Caco-2 (cell line): ENCODE data around the gene SCN3B. TPM values are rescaled to one million over a fixed set of nuclear protein-coding genes. Genes with fewer than 3 reads are reported as not detected.

Experiments
- BruUV-seq: library from RNA; stranded (reverse); fragments of 400-500 nt; replicated peaks from 2 replicates; lab custom pipeline; 2021; lab: Mats Ljungman, UMichigan
- CTCF ChIA-PET: fragments of 300-600 bp; sonication (Branson Sonifier 250); formaldehyde crosslinking; loops from one replicate; lab custom pipeline; 2022; ENCODE audit warnings: antibody characterized with exemption; lab: Charles Lee
- POLR2A ChIA-PET: fragments of 300-600 bp; sonication (Branson Sonifier 250); formaldehyde crosslinking; loops from one replicate; lab custom pipeline; 2022; ENCODE audit warnings: antibody characterized with exemption; lab: Charles Lee
- DNase-seq, 2 experiments: peaks; one replicate each; pipeline versions ENCODE4 v3.0.0 to v3.0.0-alpha.2; 2020 to 2022
- H3K27me3 ChIP-seq: replicated peaks from 2 replicates; pipeline ENCODE4 v1.6.0; 2011; ENCODE audit warnings: low read length; ENCODE audit not compliant: control insufficient read depth, insufficient read depth
- H3K36me3 ChIP-seq: 2 replicates; pipeline ENCODE4 v1.5.1; 2011; ENCODE audit warnings: low read length; ENCODE audit not compliant: control insufficient read depth, insufficient read depth
- H3K4me1 ChIP-seq: fragments of 250-450 bp; sonication (Bioruptor Pico); 2 replicates; pipeline ENCODE4 v1.5.1; 2020; ENCODE audit warnings: mild to moderate bottlenecking
- H3K4me3 ChIP-seq: 2 replicates; pipeline ENCODE4 v1.5.1; 2011; ENCODE audit warnings: low read depth, mild to moderate bottlenecking, control low read depth, low read length
- H3K9me3 ChIP-seq: fragments of 250-450 bp; sonication (Bioruptor Pico); 2 replicates; pipeline ENCODE4 v1.5.1; 2020; ENCODE audit warnings: mild to moderate bottlenecking, moderate library complexity
- H3K27ac Mint-ChIP-seq: one replicate; pipeline ENCODE4 v1.8.0; 2022; ENCODE audit warnings: mixed read lengths; ENCODE audit not compliant: unreplicated experiment
- H3K27me3 Mint-ChIP-seq: one replicate; pipeline ENCODE4 v1.8.0; 2022; ENCODE audit warnings: mixed read lengths; ENCODE audit not compliant: insufficient read depth, unreplicated experiment
- H3K36me3 Mint-ChIP-seq: one replicate; pipeline ENCODE4 v1.8.0; 2022; ENCODE audit warnings: mild to moderate bottlenecking, mixed read lengths; ENCODE audit not compliant: insufficient read depth, unreplicated experiment
- H3K4me1 Mint-ChIP-seq: one replicate; pipeline ENCODE4 v1.8.0; 2022; ENCODE audit warnings: low read depth, mixed read lengths; ENCODE audit not compliant: unreplicated experiment
- H3K4me3 Mint-ChIP-seq: one replicate; pipeline ENCODE4 v1.8.0; 2022; ENCODE audit warnings: mild to moderate bottlenecking, moderate library complexity, mixed read lengths; ENCODE audit not compliant: unreplicated experiment
- H3K9me3 Mint-ChIP-seq: one replicate; pipeline ENCODE4 v1.8.0; 2022; ENCODE audit warnings: mixed read lengths; ENCODE audit not compliant: unreplicated experiment
- intact Hi-C: fragments of 100-400 bp; cut with micrococcal nuclease; formaldehyde crosslinking; loops from one replicate; pipeline ENCODE4 v1.10.0; 2022; ENCODE audit not compliant: unreplicated experiment
- total RNA-seq: library from RNA; stranded (reverse); gene quantifications from 2 replicates; pipeline ENCODE4 v1.2.3, GENCODE V29; 2022
- TF ChIP-seq, protein P1 (sequence below), 2 experiments: fragments of 200-600 bp in 1 of 2; IDR thresholded peaks; 1 replicate in 1 of 2; 2 replicates in 1 of 2; pipeline versions ENCODE4 v1.5.1 to v1.8.0; 2011 to 2022; ENCODE audit warnings: antibody characterized with exemption in 1 of 2, control low read depth in 1 of 2, inconsistent platforms in 1 of 2, low read depth in 1 of 2, low read length in 1 of 2, mild to moderate bottlenecking in 1 of 2, moderate library complexity in 1 of 2; ENCODE audit not compliant: insufficient read depth in 1 of 2, severe bottlenecking in 1 of 2, unreplicated experiment in 1 of 2

Gene SCN3B
- total RNA-seq, 1 experiment from 2014 or later: 0.82 TPM

DNA sequence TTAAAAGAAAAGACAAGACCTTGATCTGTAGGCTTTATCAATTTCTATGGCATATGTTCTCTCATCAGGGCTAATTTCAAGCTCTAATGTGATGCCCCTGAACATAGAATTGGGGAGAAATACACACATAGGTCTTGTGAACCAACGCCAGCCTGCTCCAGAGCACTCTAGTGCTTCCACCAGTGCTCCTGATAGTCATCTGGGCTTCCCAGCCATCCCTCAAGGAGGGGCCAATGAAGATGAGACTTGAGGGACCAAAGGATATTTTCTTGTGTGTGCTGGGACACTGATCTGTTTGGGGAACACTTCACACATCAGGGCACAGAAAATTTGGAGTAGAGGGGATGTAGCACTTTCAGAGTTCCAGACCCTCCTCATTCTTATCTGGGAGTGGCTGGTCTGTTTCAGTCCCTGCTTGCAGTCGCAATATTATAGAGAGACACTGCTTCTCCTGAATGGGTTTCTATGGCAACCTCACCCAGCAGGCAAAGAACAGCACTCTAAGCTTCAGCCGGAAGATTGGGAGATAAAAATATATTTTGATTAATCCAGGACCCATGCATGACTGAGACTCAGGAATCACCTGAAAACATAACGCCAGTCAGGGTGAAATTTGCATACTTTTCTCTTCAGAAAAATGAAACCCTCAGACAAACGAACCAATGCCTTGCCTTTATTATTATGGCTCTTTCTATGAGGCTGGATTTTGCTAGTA lies 28.4 kb upstream of the SCN3B start:
- no peak overlapping the region for H3K27ac Mint-ChIP-seq
- POLR2A ChIA-PET: no interaction called here
- TF ChIP-seq, protein P1, sequence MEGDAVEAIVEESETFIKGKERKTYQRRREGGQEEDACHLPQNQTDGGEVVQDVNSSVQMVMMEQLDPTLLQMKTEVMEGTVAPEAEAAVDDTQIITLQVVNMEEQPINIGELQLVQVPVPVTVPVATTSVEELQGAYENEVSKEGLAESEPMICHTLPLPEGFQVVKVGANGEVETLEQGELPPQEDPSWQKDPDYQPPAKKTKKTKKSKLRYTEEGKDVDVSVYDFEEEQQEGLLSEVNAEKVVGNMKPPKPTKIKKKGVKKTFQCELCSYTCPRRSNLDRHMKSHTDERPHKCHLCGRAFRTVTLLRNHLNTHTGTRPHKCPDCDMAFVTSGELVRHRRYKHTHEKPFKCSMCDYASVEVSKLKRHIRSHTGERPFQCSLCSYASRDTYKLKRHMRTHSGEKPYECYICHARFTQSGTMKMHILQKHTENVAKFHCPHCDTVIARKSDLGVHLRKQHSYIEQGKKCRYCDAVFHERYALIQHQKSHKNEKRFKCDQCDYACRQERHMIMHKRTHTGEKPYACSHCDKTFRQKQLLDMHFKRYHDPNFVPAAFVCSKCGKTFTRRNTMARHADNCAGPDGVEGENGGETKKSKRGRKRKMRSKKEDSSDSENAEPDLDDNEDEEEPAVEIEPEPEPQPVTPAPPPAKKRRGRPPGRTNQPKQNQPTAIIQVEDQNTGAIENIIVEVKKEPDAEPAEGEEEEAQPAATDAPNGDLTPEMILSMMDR (IDR thresholded peaks at IDR 0.05; ENCODE audit: insufficient read depth in 1 of 2, low read depth in 1 of 2, low read length in 1 of 2, severe bottlenecking in 1 of 2, unreplicated experiment in 1 of 2): no peak
- H3K36me3 Mint-ChIP-seq: no peaks in the 10 kb centered on the region
- BruUV-seq: no TSS peak
- H3K4me1 Mint-ChIP-seq: no peaks in the 10 kb centered on the region
- Histone ChIP-seq H3K9me3 (no peaks in the 10 kb centered on the region), H3K4me1 (no peaks in the 10 kb centered on the region), H3K4me3 (no peak overlapping the region), H3K27me3 (peaks cover 1% of the 10 kb centered on the region; the same call in 1 of the 2 replicates), H3K36me3 (no peaks in the 10 kb centered on the region)
- intact Hi-C loops: no loop called here
- DNase-seq: no peak
- no peak overlapping the region for H3K4me3 Mint-ChIP-seq
- no peaks in the 10 kb centered on the region for H3K9me3 Mint-ChIP-seq
- H3K27me3 Mint-ChIP-seq: peaks cover 42% of the 10 kb centered on the region
- CTCF ChIA-PET: no interaction called here

DNA sequence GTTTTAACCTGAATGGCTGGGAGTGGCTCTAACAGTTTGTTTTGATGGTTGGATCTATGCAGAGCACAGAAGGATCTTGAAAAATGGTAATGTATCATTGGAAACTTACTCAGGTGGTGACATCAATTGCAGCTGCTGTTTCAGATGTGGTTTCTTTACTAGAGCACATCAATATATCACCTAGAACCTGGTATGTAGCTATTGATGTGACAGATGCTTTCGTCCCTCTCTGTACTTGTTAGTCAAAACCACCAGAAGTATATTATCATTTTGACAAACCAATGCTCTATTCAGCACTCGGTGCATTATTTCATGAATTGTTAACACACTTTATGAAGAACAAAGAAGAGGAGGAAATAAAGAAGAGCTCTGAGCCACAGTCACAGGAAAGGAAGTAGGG lies 26.6 kb upstream of the SCN3B start:
- H3K9me3 ChIP-seq: no peaks in the 10 kb centered on the region
- H3K4me1 ChIP-seq: no peaks in the 10 kb centered on the region
- TF ChIP-seq, protein P1 (IDR thresholded peaks at IDR 0.05; ENCODE audit: insufficient read depth in 1 of 2, low read depth in 1 of 2, low read length in 1 of 2, severe bottlenecking in 1 of 2, unreplicated experiment in 1 of 2): no peak
- no peak overlapping the region for H3K4me3 Mint-ChIP-seq
- CTCF ChIA-PET: interaction anchor here (0.6 kb wide), 1 partner anchor 52 kb away, joined by 5 read pairs; no protein-coding TSS in a partner anchor
- POLR2A ChIA-PET: no interaction called here
- H3K27me3 ChIP-seq: peaks cover 1% of the 10 kb centered on the region; the same call in 1 of the 2 replicates
- BruUV-seq: no TSS peak
- H3K27me3 Mint-ChIP-seq: peaks cover 27% of the 10 kb centered on the region
- DNase-seq: no peak
- no peak overlapping the region for H3K4me3 ChIP-seq
- H3K36me3 Mint-ChIP-seq: no peaks in the 10 kb centered on the region
- intact Hi-C loops: no loop called here
- no peaks in the 10 kb centered on the region for H3K9me3 Mint-ChIP-seq
- no peaks in the 10 kb centered on the region for H3K36me3 ChIP-seq
- H3K27ac Mint-ChIP-seq: no peak overlapping the region
- no peaks in the 10 kb centered on the region for H3K4me1 Mint-ChIP-seq

DNA sequence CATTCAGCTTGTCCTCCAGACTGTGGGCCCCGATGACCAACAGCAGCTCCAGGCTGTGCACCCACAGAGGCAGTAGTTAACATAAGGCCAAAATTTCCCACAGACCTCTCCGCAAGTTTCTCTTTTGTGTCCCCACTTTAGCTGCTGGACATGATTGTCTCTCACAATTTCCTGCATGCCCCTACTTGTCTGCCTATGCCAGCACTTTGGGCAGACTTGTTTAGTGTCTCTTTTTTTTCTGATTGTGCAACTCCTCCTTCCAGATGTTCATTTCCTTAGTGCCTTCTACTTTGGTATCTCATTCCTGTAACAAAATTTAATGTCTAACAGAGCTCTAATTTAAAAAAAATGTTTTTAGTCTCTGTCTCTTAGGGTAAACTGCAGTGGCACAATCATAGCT lies 23.8 kb upstream of the SCN3B start:
- TF ChIP-seq, protein P1 (IDR thresholded peaks at IDR 0.05; ENCODE audit: insufficient read depth in 1 of 2, low read depth in 1 of 2, low read length in 1 of 2, severe bottlenecking in 1 of 2, unreplicated experiment in 1 of 2): no peak
- intact Hi-C loops: no loop called here
- no peak for DNase-seq
- Histone ChIP-seq H3K4me3 (no peak overlapping the region), H3K36me3 (no peaks in the 10 kb centered on the region), H3K4me1 (no peaks in the 10 kb centered on the region), H3K9me3 (no peaks in the 10 kb centered on the region), H3K27me3 (0 out of 2 replicates have a peak, but pooled peaks cover 2% of the 10 kb centered on the region)
- CTCF ChIA-PET: no interaction called here
- Mint-ChIP-seq H3K27ac (no peak overlapping the region), H3K4me3 (no peak overlapping the region), H3K4me1 (no peaks in the 10 kb centered on the region), H3K27me3 (peaks cover 22% of the 10 kb centered on the region), H3K9me3 (no peaks in the 10 kb centered on the region), H3K36me3 (no peaks in the 10 kb centered on the region)
- BruUV-seq: no TSS peak
- POLR2A ChIA-PET: no interaction called here
